GM19397 (cell line): Measurements from ENCODE around the gene UCHL5.
A peak's percentile ranks its signal among the peaks of the same experiment; 100 is the strongest.

Experiments used
- ATAC-seq: cut with Tn5 transposase; IDR thresholded peaks from one replicate; pipeline ENCODE4 v1.9.1; 2021; ENCODE audit warnings: mild to moderate bottlenecking, moderate library complexity; ENCODE audit not compliant: unreplicated experiment

Gene UCHL5

GRCh38 chr1:193059282-193060114, at the start of gene UCHL5, which contains the start of gene RO60:
TSS of gene UCHL5 (minus strand) at chr1:193059360. CDS start at chr1:193059260, 100 bp downstream.
TSS of gene RO60 (plus strand) at chr1:193059612. CDS start at chr1:193069055, 9,443 bp downstream.
- ATAC-seq, result peak; percentile 94

- ATAC-seq, result no peak
Measured at GRCh38 chr1:193108471-193108870, 49.3 kb upstream of the UCHL5 start.

GRCh38 chr1:193105821-193106177, 46.6 kb upstream of the UCHL5 start:
- no peak for ATAC-seq

- ATAC-seq, result peak; percentile 96
Measured at GRCh38 chr1:193104907-193105820, 46.0 kb upstream of the UCHL5 start, which contains the start of gene GLRX2. TSS of gene GLRX2 (minus strand) at chr1:193105414. CDS start at chr1:193105382, 32 bp downstream.

- peak; percentile 36 for ATAC-seq
Measured at GRCh38 chr1:193104502-193104906, 45.3 kb upstream of the UCHL5 start.

GRCh38 chr1:193103759-193104501, 44.8 kb upstream of the UCHL5 start:
- no peak for ATAC-seq

GRCh38 chr1:193102662-193103061, 43.5 kb upstream of the UCHL5 start:
- no peak for ATAC-seq

- no peak for ATAC-seq
Measured at GRCh38 chr1:193094112-193094511, 35.0 kb upstream of the UCHL5 start.

GRCh38 chr1:193090865-193091264, 31.7 kb upstream of the UCHL5 start:
- no peak for ATAC-seq

- ATAC-seq, result no peak
Measured at GRCh38 chr1:193087893-193088292, 28.7 kb upstream of the UCHL5 start.

- ATAC-seq, result no peak
Measured at GRCh38 chr1:193086342-193086741, 27.2 kb upstream of the UCHL5 start.

- no peak for ATAC-seq
Measured at GRCh38 chr1:193085263-193085662, 26.1 kb upstream of the UCHL5 start.

GRCh38 chr1:193083365-193084088, 24.4 kb upstream of the UCHL5 start:
- ATAC-seq, result peak; percentile 94

GRCh38 chr1:193079187-193079586, 20.0 kb upstream of the UCHL5 start:
- no peak for ATAC-seq

GRCh38 chr1:193077991-193078390, 18.8 kb upstream of the UCHL5 start:
- ATAC-seq, result no peak

- no peak for ATAC-seq
Measured at GRCh38 chr1:193070942-193071341, 11.8 kb upstream of the UCHL5 start.

GRCh38 chr1:193070386-193070753, 11.2 kb upstream of the UCHL5 start:
- peak; percentile 44 for ATAC-seq

- no peak for ATAC-seq
Measured at GRCh38 chr1:193069748-193070385, 10.7 kb upstream of the UCHL5 start.

GRCh38 chr1:193068013-193068412, 8.9 kb upstream of the UCHL5 start:
- ATAC-seq, result no peak

- ATAC-seq, result no peak
Measured at GRCh38 chr1:193066606-193067005, 7.4 kb upstream of the UCHL5 start.
